GM12878 (cell line): ENCODE results near the gene IFIT5.

Source experiments
- CTCF ChIP-seq, 3 experiments: IDR thresholded peaks in 2 of 3; conservative IDR thresholded peaks in 1 of 3; 2 replicates each; pipeline ENCODE4 v1.5.1; 2011; ENCODE audit warnings: low read depth in 3 of 3, low read length in 3 of 3, mild to moderate bottlenecking in 3 of 3, control low read depth in 2 of 3, moderate library complexity in 2 of 3, inconsistent platforms in 1 of 3, mixed read lengths in 1 of 3; ENCODE audit not compliant: control insufficient read depth in 2 of 3, insufficient read depth in 1 of 3; ENCODE audit errors: extremely low read depth in 1 of 3
- EP300 ChIP-seq, 2 experiments: fragments of 150-350 bp in 1 of 2; IDR thresholded peaks; 2 replicates each; pipeline ENCODE4 v1.6.1; 2011 to 2012; ENCODE audit warnings: low read depth in 2 of 2, low read length in 2 of 2, borderline replicate concordance in 1 of 2, improper control_type of control experiment in 1 of 2, inconsistent platforms in 1 of 2; ENCODE audit not compliant: control insufficient read depth in 1 of 2
- MAX ChIP-seq: IDR thresholded peaks from 2 replicates; pipeline ENCODE4 v1.6.1; 2012; ENCODE audit warnings: low read depth, low read length, improper control_type of control experiment
- MYC ChIP-seq: IDR thresholded peaks from 2 replicates; pipeline ENCODE4 v1.6.1; 2011; ENCODE audit warnings: mild to moderate bottlenecking, low read length, moderate library complexity, inconsistent platforms; ENCODE audit not compliant: insufficient read depth, insufficient replicate concordance, insufficient read length, severe bottlenecking
- RAD21 ChIP-seq: IDR thresholded peaks from 2 replicates; pipeline ENCODE4 v1.6.1; 2011; ENCODE audit warnings: mild to moderate bottlenecking, low read depth, low read length, moderate library complexity; ENCODE audit not compliant: insufficient read depth
- SUZ12 ChIP-seq: fragments of 200-600 bp; sonication (generic); IDR thresholded peaks from one replicate; pipeline ENCODE4 v1.6.1; 2018; ENCODE audit warnings: antibody characterized with exemption, mild to moderate bottlenecking; ENCODE audit not compliant: unreplicated experiment

- TF ChIP-seq MYC (no peak), MAX (no peak), CTCF (IDR thresholded peaks at IDR 0.05 in 2 of 3, conservative IDR thresholded peaks at IDR 0.05 in 1 of 3; ENCODE audit: control insufficient read depth in 2 of 3, extremely low read depth in 1 of 3, insufficient read depth in 1 of 3, low read depth in 3 of 3, low read length in 3 of 3) (no peak), EP300 (IDR thresholded peaks at IDR 0.05; ENCODE audit: borderline replicate concordance in 1 of 2, control insufficient read depth in 1 of 2, low read depth in 2 of 2, low read length in 2 of 2) (no peak), SUZ12 (no peak), RAD21 (no peak)
Measured at GRCh38 chr10:89392974-89393373, 21.4 kb upstream of the IFIT5 start.
